ENCODE data around the gene HADHA. TPM values are rescaled to one million over a fixed set of nuclear protein-coding genes. Genes with fewer than 3 reads are reported as not detected.

The HADHA gene
- total RNA-seq, 2 experiments from 2014 or later = 117 to 145 TPM

DNA sequence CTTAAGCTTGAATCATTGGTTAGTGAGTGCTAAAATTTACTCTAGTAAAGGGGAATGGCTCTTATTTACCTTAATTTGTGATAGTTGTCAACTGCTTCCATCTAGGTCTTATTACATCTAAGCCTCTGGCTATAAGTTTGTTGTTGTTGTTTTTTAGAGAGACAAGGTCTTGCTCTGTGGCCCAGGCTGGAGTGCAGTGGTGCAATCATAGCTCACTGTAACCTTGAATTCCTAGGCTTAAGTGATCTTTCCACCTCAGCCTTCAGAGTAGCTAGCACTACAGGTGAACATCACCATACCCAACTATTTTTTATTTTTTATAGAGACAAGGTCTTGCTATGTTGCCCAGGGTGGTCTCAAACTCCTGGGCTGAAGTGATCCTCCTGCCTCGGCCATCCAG is 6.6 kb downstream of the HADHA start:
- H3K4me3 Mint-ChIP-seq = no peak overlapping the region
- no peaks in the 10 kb centered on the region for H3K27me3 Mint-ChIP-seq
- H3K4me1 Mint-ChIP-seq = peaks cover 24% of the 10 kb centered on the region
- no peak for ATAC-seq
- peaks cover 28% of the 10 kb centered on the region for H3K36me3 Mint-ChIP-seq
- no peak for DNase-seq
- no peaks in the 10 kb centered on the region for H3K9me3 Mint-ChIP-seq (ENCODE audit: low read depth)
- CTCF ChIA-PET = interaction anchor here (1.1 kb wide), 1 partner anchor 53 kb away, joined by 3 read pairs; no protein-coding TSS in a partner anchor
- H3K27ac Mint-ChIP-seq = no peak overlapping the region

DNA sequence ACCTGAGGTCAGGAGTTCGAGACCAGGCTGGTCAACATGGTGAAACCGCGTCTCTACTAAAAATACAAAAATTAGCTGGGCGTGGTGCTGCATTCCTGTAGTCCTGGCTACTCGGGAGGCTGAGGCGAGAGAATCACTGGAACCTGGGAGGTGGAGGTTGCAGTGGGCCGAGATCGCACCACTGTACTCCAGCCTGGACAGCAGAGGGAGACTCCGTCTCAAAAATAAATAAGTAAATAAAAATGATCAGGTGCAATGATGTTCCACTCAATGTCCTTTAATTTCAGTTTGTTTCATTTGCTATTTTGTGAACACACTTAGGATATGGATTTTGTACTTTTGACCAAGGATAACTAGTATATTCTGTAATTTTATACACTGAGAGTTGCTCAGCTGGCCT is 9.3 kb downstream of the HADHA start:
- no peak for DNase-seq
- Mint-ChIP-seq H3K27me3 (no peaks in the 10 kb centered on the region), H3K4me1 (peaks cover 8% of the 10 kb centered on the region), H3K36me3 (peaks cover 39% of the 10 kb centered on the region), H3K9me3 (ENCODE audit: low read depth) (no peaks in the 10 kb centered on the region), H3K27ac (no peak overlapping the region), H3K4me3 (no peak overlapping the region)
- CTCF ChIA-PET = interaction anchor here (0.6 to 1.3 kb wide), 5 partner anchors 8 to 101 kb away, joined by 3 to 5 read pairs (median 4); no protein-coding TSS in a partner anchor
- ATAC-seq = no peak

DNA sequence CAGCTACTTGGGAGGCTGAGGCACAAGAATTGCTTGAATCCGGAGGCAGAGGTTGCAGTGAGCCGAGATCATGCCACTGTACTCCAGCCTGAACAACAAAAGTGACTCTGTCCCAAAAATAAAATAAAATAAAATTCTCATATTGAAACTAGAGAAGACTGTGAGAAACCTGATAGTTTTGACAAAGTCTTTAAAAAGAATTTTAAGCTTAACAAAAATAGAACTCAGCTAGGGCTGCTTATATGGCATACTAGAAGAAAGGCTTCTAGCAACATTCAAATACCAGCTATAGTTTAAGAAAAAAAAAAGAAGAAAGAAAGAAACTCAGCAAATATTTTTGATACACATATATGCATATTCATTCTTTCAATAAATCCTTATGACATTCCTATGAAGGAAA is 13.6 kb downstream of the HADHA start:
- no peak overlapping the region for H3K4me3 Mint-ChIP-seq
- H3K4me1 Mint-ChIP-seq = peaks cover 1% of the 10 kb centered on the region
- ATAC-seq (no peak), DNase-seq (no peak)
- no peak overlapping the region for H3K27ac Mint-ChIP-seq
- H3K27me3 Mint-ChIP-seq = no peaks in the 10 kb centered on the region
- CTCF ChIA-PET = interaction anchor here (1.3 kb wide), 1 partner anchor 15 kb away, joined by 4 read pairs; no protein-coding TSS in a partner anchor
- H3K36me3 Mint-ChIP-seq = peaks cover 70% of the 10 kb centered on the region
- H3K9me3 Mint-ChIP-seq (ENCODE audit: low read depth) = no peaks in the 10 kb centered on the region

DNA sequence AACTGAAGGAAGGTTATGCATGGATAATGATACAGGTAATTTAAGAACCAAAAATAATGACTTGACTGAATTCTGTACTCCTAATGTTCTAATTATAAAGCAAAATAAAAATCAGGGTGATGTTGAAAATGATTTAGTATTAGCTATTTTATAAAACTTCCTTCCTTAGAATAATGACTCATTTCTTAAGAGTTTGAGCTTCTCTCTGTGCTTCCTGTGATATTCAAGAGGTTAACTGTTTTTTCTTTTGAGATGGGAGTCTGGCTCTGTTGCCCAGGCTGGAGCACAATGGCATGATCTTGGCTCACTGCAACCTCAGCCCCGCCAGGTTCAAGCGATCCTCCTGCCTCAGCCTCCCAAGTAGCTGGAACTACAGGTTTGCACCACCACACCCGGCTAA is 14.8 kb downstream of the HADHA start:
- no peaks in the 10 kb centered on the region for H3K27me3 Mint-ChIP-seq
- no peak for ATAC-seq
- H3K4me1 Mint-ChIP-seq = peaks cover 1% of the 10 kb centered on the region
- no peak overlapping the region for H3K4me3 Mint-ChIP-seq
- CTCF ChIA-PET = no interaction called here
- H3K36me3 Mint-ChIP-seq = peaks cover 73% of the 10 kb centered on the region
- no peak for DNase-seq
- H3K9me3 Mint-ChIP-seq (ENCODE audit: low read depth) = no peaks in the 10 kb centered on the region
- H3K27ac Mint-ChIP-seq = no peak overlapping the region

DNA sequence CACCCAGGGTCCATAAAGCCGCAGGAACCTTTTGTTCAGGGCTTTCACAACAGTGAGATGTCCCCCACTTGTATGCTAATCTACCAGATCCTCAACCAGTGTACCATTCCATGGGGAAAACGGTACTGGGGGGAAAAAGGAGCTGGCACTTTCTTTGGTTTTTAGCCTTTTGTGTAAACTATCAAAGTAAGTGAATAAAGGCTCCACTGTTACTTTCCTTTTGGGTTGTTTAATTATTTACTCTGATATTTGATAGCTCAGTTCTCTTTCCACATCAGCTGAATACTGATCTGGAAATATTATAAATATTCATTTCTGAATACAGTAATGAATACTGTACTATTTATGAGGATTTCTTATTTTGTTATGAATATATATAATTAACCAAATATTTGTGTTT is 20.3 kb downstream of the HADHA start:
- Mint-ChIP-seq H3K4me3 (no peak overlapping the region), H3K27me3 (no peaks in the 10 kb centered on the region), H3K9me3 (ENCODE audit: low read depth) (no peaks in the 10 kb centered on the region), H3K4me1 (no peaks in the 10 kb centered on the region), H3K36me3 (peaks cover 65% of the 10 kb centered on the region), H3K27ac (no peak overlapping the region)
- no peak for ATAC-seq
- CTCF ChIA-PET = interaction anchor here (1.2 to 1.5 kb wide), 3 partner anchors 9 to 40 kb away, joined by 3 read pairs; no protein-coding TSS in a partner anchor
- no peak for DNase-seq

DNA sequence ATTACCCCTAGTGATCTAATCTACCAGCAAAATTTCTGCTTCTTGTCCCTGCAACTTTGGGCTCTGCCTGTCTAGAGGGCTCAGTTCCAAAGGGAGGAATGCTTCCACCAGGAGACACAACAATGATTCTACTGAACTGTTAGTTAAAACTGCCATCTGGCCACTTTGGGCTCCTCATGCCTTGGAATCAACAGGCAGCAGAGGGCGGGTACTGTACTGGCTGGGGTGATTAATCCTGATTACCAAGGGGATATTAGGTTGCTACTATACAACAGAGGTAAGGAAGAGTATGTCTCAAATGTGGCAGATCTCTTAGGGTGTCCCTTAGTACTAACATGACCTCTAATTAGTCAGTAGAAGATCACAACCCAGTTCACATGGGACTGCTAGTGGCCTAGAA is 21.4 kb downstream of the HADHA start:
- ATAC-seq = no peak
- H3K36me3 Mint-ChIP-seq = peaks cover 60% of the 10 kb centered on the region

DNA sequence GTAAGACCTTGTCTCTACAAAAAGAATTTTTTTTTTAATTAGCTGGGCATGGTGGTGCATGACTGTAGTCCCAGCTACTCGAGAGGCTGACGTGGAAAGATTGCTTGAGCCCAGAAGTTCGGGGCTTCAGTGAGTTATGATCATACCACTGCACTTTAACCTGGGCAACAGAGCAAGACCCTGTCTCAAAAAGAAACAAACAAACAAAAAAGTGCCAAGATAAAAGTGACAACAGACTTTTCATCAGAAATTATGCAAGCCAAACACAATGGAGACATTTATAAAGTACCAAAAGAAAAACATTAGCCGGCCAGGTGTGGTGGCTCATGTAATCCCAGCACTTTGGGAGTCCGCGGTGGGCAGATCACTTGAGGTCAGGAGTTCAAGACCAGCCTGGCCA is 26.7 kb downstream of the HADHA start:
- no peak for ATAC-seq
- no peak for DNase-seq
- H3K9me3 Mint-ChIP-seq (ENCODE audit: low read depth) = no peaks in the 10 kb centered on the region
- peaks cover 54% of the 10 kb centered on the region for H3K36me3 Mint-ChIP-seq
- CTCF ChIA-PET = no interaction called here
- peaks cover 4% of the 10 kb centered on the region for H3K4me1 Mint-ChIP-seq
- no peak overlapping the region for H3K27ac Mint-ChIP-seq
- no peaks in the 10 kb centered on the region for H3K27me3 Mint-ChIP-seq
- no peak overlapping the region for H3K4me3 Mint-ChIP-seq

More for the DNA sequence above, 21.4 kb downstream of the HADHA start:
- CTCF ChIA-PET = no interaction called here
- Mint-ChIP-seq H3K9me3 (ENCODE audit: low read depth) (no peaks in the 10 kb centered on the region), H3K27ac (no peak overlapping the region), H3K27me3 (no peaks in the 10 kb centered on the region), H3K4me3 (no peak overlapping the region), H3K4me1 (no peaks in the 10 kb centered on the region)
- DNase-seq = no peak

DNA sequence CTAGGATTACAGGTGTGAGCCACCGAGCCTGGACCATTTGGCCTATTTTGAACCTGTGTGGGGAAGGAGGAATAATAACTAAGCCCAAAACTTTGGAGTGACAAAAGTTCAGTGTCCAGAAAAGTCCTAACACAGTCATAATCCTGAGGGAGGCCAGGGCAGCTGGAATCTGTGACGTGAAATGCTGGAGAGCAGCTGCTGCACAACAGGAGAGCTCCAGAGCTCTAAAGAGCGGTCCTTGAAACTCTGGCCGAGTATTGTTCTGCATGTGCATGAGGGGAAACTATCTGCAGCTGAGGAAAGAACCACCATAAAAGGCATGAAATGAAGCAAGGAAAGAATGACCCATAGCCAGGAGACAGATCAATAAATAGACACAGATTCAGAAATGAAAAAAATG is 27.8 kb downstream of the HADHA start:
- CTCF ChIA-PET = no interaction called here
- Mint-ChIP-seq H3K9me3 (ENCODE audit: low read depth) (no peaks in the 10 kb centered on the region), H3K27ac (no peak overlapping the region), H3K27me3 (no peaks in the 10 kb centered on the region), H3K36me3 (peaks cover 52% of the 10 kb centered on the region), H3K4me3 (no peak overlapping the region), H3K4me1 (peaks cover 4% of the 10 kb centered on the region)
- ATAC-seq = no peak
- DNase-seq = no peak

DNA sequence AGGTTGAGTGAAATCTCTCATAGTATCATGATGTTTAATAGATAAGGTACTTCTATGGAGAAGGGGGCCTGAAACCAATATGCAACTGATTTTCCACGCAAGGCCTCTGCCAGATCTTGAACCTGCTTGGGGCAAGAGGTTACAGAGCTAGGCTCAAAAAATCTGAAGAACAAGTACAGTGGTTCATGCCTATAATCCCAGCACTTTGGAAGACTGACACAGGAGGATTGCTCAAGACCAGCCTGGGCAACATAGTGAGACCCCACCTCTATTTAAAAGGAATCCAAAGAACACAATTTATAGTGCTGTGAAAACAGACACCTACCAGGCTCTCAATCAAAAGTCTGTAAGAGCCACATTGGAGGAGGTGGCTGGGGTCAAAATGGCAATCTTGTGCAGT is 28.6 kb downstream of the HADHA start:
- Mint-ChIP-seq H3K27ac (no peak overlapping the region), H3K9me3 (ENCODE audit: low read depth) (no peaks in the 10 kb centered on the region), H3K4me1 (peaks cover 4% of the 10 kb centered on the region), H3K27me3 (no peaks in the 10 kb centered on the region), H3K4me3 (no peak overlapping the region), H3K36me3 (peaks cover 52% of the 10 kb centered on the region)
- CTCF ChIA-PET = interaction anchor here (0.8 to 0.9 kb wide), 3 partner anchors 9 to 362 kb away, joined by 3 read pairs; partner anchors contain the start of genes HADHA and HADHB
- no peak for DNase-seq
- ATAC-seq = no peak

DNA sequence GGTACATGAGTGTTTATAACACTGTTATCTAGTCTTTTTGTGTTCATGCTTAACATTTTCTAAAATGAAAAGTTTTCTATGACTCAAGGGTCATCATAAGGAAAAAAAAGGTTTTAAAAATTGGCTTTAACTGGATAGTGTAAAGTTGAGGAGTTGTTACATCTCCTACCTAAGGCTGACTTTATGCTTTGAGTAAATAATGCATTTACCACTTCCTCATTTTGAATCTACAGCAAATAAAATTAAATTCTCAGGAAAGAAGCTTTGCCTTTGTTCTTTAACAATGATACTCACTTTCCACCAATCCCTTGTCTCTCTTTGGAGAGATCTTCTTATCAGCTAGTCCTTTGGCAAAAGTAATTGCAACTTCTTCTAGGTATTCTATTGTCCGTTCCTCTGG is 29.7 kb downstream of the HADHA start:
- ATAC-seq (no peak), DNase-seq (no peak)
- no peak overlapping the region for H3K4me3 Mint-ChIP-seq
- H3K27ac Mint-ChIP-seq = no peak overlapping the region
- peaks cover 4% of the 10 kb centered on the region for H3K4me1 Mint-ChIP-seq
- H3K27me3 Mint-ChIP-seq = no peaks in the 10 kb centered on the region
- no peaks in the 10 kb centered on the region for H3K9me3 Mint-ChIP-seq (ENCODE audit: low read depth)
- CTCF ChIA-PET = interaction anchor here (0.7 kb wide), 1 partner anchor 10 kb away, joined by 3 read pairs; no protein-coding TSS in a partner anchor
- peaks cover 52% of the 10 kb centered on the region for H3K36me3 Mint-ChIP-seq

DNA sequence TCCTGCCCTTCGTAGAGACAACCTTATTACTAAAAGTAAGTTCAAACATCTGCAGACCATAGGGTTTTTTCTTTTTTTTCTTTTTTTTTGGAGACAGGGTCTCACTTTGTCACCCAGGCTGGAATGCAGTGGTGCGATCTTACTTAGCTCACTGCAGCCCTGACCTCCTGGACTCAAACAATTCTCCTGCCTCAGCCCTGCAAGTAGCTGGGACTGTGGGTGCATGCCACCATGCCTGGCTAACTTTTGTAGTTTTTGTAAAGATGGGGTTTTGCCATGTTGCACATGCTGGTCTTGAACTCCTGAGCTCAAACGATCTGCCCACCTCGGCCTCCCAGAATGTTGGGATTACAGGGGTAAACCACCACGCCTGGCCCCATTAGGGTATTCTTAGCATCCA is 32.4 kb downstream of the HADHA start:
- DNase-seq = no peak
- ATAC-seq = no peak
- H3K4me3 Mint-ChIP-seq = no peak overlapping the region
- H3K27me3 Mint-ChIP-seq = no peaks in the 10 kb centered on the region
- H3K4me1 Mint-ChIP-seq = peaks cover 4% of the 10 kb centered on the region
- no peaks in the 10 kb centered on the region for H3K9me3 Mint-ChIP-seq (ENCODE audit: low read depth)
- CTCF ChIA-PET = no interaction called here
- H3K27ac Mint-ChIP-seq = no peak overlapping the region
- H3K36me3 Mint-ChIP-seq = peaks cover 39% of the 10 kb centered on the region

DNA sequence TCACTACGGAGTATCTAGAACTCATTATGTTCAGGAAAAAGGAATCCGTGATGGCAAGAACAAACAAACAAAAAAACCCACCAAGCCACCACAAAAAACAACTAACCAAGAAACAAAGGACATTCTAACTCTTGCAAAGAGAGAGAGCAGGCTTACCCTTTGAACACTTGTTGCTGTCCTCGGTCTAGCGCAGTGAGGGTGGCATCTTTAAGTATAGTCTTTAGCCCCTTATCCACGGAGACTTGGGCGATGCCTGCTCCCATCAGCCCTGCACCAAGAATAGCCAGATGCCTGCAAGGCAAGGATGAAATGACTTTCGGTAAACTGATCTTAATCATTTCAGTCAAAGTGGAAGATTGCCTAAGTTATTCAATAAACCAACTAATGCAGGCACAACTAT is 40.5 kb downstream of the HADHA start:
- Mint-ChIP-seq H3K9me3 (ENCODE audit: low read depth) (no peaks in the 10 kb centered on the region), H3K4me1 (no peaks in the 10 kb centered on the region), H3K4me3 (no peak overlapping the region), H3K27me3 (no peaks in the 10 kb centered on the region), H3K36me3 (peaks cover 38% of the 10 kb centered on the region), H3K27ac (no peak overlapping the region)
- CTCF ChIA-PET = no interaction called here
- DNase-seq = no peak
- ATAC-seq = no peak

DNA sequence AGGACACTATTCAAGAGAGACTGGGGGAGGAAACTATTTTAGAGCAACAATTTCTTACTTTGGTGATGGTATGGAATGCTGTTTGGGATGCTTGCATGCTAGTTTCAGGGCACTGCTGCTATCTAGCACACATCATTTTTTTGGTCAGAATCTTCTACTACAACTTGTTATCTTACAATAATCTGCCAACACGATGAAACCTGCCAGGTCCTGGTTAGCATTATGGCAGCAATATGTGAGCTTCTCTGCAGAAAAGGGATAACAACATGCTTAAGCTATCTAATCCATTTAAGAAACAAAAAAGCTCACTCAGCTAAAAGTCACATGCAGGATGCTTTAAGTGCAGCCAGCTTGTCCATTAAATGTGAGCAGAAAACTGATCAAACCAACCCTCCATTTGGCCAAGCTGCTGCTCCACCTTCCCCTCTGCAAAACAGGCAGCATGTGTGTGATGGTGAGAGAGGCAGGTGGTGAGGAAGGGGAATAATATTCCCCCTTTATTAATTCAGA is 41.4 kb downstream of the HADHA start:
- Mint-ChIP-seq H3K4me1 (no peaks in the 10 kb centered on the region), H3K27me3 (no peaks in the 10 kb centered on the region), H3K36me3 (peaks cover 40% of the 10 kb centered on the region), H3K27ac (no peak overlapping the region), H3K4me3 (no peak overlapping the region), H3K9me3 (ENCODE audit: low read depth) (no peaks in the 10 kb centered on the region)
- ATAC-seq (no peak), DNase-seq (no peak)
- CTCF ChIA-PET = interaction anchor here (1.6 kb wide), 1 partner anchor 18 kb away, joined by 5 read pairs; no protein-coding TSS in a partner anchor

DNA sequence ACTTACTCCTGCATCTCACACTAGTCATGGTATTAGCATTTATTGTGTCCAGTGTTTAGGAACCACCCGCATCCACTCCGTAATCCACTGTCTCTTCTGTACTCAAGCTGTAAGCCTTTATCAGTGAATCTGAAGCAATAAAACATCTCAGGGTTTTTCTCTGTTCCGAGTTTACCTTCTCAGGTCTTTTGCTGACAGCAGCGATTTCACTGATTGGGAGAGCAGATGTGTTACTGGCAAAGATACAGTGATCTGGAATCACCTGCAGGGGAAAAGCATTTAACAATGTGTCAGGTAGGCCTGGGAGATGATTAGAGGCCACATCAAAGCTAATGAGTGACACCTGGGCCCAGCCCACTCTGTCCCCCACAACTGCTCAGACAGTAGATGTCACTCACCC is 46.9 kb downstream of the HADHA start:
- Mint-ChIP-seq H3K27ac (no peak overlapping the region), H3K27me3 (no peaks in the 10 kb centered on the region), H3K36me3 (peaks cover 53% of the 10 kb centered on the region), H3K4me3 (no peak overlapping the region), H3K9me3 (ENCODE audit: low read depth) (no peaks in the 10 kb centered on the region), H3K4me1 (no peaks in the 10 kb centered on the region)
- no peak for DNase-seq
- ATAC-seq = no peak
- CTCF ChIA-PET = no interaction called here
